ENCODE results near the gene RGP1. TPM values are rescaled to one million over a fixed set of nuclear protein-coding genes. Genes with fewer than 3 reads are reported as not detected.

RGP1 gene
- total RNA-seq: 10 to 100 TPM; 25.7 to 35.0 (median 30.4) TPM
- 17.7 TPM for polyA plus RNA-seq
- long read RNA-seq, donor 1, full-length matches to known transcripts: 6 of 43 reads
- long read RNA-seq, donor 1, partial matches to known transcripts: 4 of 43 reads
- long read RNA-seq, donor 1, other reads (novel, unspliced or antisense): 33 of 43 reads
- long read RNA-seq, donor 2, full-length matches to known transcripts: 2 of 12 reads
- long read RNA-seq, donor 2, partial matches to known transcripts: 1 of 12 reads
- long read RNA-seq, donor 2, other reads (novel, unspliced or antisense): 9 of 12 reads
- long read RNA-seq, donor 3, full-length matches to known transcripts: 6 of 27 reads
- long read RNA-seq, donor 3, partial matches to known transcripts: 11 of 27 reads
- long read RNA-seq, donor 3, other reads (novel, unspliced or antisense): 10 of 27 reads
- long read RNA-seq, donor 4, full-length matches to known transcripts: 5 of 15 reads
- long read RNA-seq, donor 4, partial matches to known transcripts: 4 of 15 reads
- long read RNA-seq, donor 4, other reads (novel, unspliced or antisense): 6 of 15 reads

GRCh38 chr9:35748858-35749514 lies at the start of gene RGP1, which contains the start of gene GBA2:
Gene RGP1, plus strand, starts transcription at chr9:35749287. Its CDS starts 469 bp downstream, at chr9:35749756.
Gene GBA2, minus strand, starts transcription at chr9:35749228. Its CDS starts 524 bp downstream, at chr9:35748704.
- under 1% methylated on average over 69 of the region's 69 CpGs for WGBS
- ATAC-seq (peak; percentile 89 to 92), DNase-seq (peak; percentile 87 to 94 (median 93))
- H3K27me3 ChIP-seq (ENCODE audit: control insufficient read depth, insufficient read depth): no peaks in the 10 kb centered on the region
- peaks cover 13% of the 10 kb centered on the region for H3K4me1 ChIP-seq (ENCODE audit: control insufficient read depth, insufficient read depth, low read length)
- peak within 1 kb of the TSS; percentile 98 for H3K4me3 ChIP-seq (ENCODE audit: low read length)
- H3K27ac ChIP-seq (ENCODE audit: low read length): peak within 1 kb of the TSS; percentile 98
- intact Hi-C loops (cut with DNase I): loop anchor here in 1 of 4 donors (5.0 kb wide), 1 partner anchor 92 kb away; the partner anchor contains the start of genes CCDC107 and RMRP
- no peaks in the 10 kb centered on the region for H3K9me3 ChIP-seq (ENCODE audit: control insufficient read depth, low read length)

GRCh38 chr9:35700031-35700430 lies 49.1 kb upstream of the RGP1 start:
- no peak overlapping the region for H3K4me3 ChIP-seq (ENCODE audit: low read length)
- no peaks in the 10 kb centered on the region for H3K9me3 ChIP-seq (ENCODE audit: control insufficient read depth, low read length)
- no peaks in the 10 kb centered on the region for H3K27me3 ChIP-seq (ENCODE audit: control insufficient read depth, insufficient read depth)
- DNase-seq (no peak), ATAC-seq (no peak)
- no peaks in the 10 kb centered on the region for H3K4me1 ChIP-seq (ENCODE audit: control insufficient read depth, insufficient read depth, low read length)
- intact Hi-C loops (cut with DNase I): no loop called here
- 81% methylated on average over 11 of the region's 11 CpGs for WGBS
- H3K27ac ChIP-seq (ENCODE audit: low read length): no peak overlapping the region

- no peak overlapping the region for H3K27ac ChIP-seq (ENCODE audit: low read length)
- ATAC-seq (peak in 1 of 2 donors; percentile 53), DNase-seq (no peak)
- H3K4me3 ChIP-seq (ENCODE audit: low read length): no peak overlapping the region
- H3K27me3 ChIP-seq (ENCODE audit: control insufficient read depth, insufficient read depth): no peaks in the 10 kb centered on the region
- no peaks in the 10 kb centered on the region for H3K4me1 ChIP-seq (ENCODE audit: control insufficient read depth, insufficient read depth, low read length)
- intact Hi-C loops (cut with DNase I): no loop called here
- no peaks in the 10 kb centered on the region for H3K9me3 ChIP-seq (ENCODE audit: control insufficient read depth, low read length)
Measured at GRCh38 chr9:35700942-35701341, 48.1 kb upstream of the RGP1 start.

DNA sequence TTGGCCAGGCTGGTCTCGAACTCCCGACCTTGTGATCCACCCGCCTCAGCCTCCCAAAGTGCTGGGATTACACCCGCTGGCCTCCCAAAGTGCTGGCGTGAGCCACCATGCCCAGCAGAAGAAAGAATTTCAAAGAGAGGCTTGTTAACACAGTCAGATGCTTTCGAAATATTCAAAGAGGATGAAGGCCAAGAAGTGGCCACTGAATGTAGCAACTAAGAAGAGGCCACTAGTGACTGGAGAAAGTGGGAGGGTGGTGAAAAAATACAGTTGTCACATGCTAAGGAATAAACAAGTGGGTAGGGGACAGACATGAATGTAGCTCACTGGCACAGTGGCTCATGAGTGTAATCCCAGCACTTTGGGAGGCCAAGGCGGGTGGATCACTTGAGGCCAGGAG lies 46.4 kb upstream of the RGP1 start:
- no peak overlapping the region for H3K27ac ChIP-seq (ENCODE audit: low read length)
- 93% methylated on average over 7 of the region's 7 CpGs for WGBS
- no peaks in the 10 kb centered on the region for H3K27me3 ChIP-seq (ENCODE audit: control insufficient read depth, insufficient read depth)
- no peaks in the 10 kb centered on the region for H3K9me3 ChIP-seq (ENCODE audit: control insufficient read depth, low read length)
- H3K4me1 ChIP-seq (ENCODE audit: control insufficient read depth, insufficient read depth, low read length): no peaks in the 10 kb centered on the region
- intact Hi-C loops (cut with DNase I): no loop called here
- ATAC-seq (no peak), DNase-seq (no peak)
- H3K4me3 ChIP-seq (ENCODE audit: low read length): no peak overlapping the region

DNA sequence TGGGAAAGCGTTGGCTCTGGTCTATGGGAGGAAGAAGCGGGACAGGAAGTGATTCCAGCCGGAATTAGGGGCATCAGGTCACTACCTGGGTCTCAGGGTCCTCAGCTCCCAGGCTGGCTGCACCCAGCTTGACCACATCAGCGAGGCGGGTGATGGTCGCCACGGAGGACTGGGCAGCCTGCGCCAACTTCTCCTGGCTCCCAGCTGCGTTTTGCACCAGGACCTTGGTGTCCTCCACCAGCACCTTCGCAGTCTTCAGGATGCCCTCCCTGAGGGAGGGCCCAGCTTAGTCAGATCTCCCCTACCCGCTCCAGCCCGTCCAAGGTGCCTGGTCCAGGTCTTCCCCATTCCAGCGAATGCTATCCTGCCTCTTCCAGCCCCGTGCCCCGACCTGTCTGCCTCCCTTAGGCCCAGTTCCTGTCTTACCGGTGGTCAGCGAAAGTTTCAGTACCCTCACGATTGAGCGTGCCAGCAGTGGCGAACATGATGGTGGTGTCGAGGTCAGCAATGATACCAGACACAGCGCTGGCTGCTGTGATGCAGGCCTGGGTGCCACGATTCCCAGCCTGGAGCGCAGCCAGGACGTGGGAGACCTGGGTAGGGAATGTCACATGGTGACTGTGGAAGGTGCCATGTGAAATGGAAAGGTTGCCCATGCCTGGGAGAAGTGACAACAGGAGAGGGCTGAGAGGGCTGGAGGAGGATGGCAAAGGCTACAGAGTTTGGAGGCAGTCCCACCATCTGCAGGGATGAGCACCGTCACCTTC lies 45.0 kb upstream of the RGP1 start:
- Histone ChIP-seq H3K27me3 (ENCODE audit: control insufficient read depth, insufficient read depth) (no peaks in the 10 kb centered on the region), H3K4me1 (ENCODE audit: control insufficient read depth, insufficient read depth, low read length) (no peaks in the 10 kb centered on the region), H3K4me3 (ENCODE audit: low read length) (no peak overlapping the region), H3K9me3 (ENCODE audit: control insufficient read depth, low read length) (no peaks in the 10 kb centered on the region), H3K27ac (ENCODE audit: low read length) (no peak overlapping the region)
- ATAC-seq (peak; percentile 13 to 37), DNase-seq (peak in 2 of 3 donors; percentile 72 to 84)
- intact Hi-C loops (cut with DNase I): no loop called here
- 88% methylated on average over 26 of the region's 26 CpGs for WGBS

GRCh38 chr9:35705372-35705771 lies 43.7 kb upstream of the RGP1 start:
- H3K9me3 ChIP-seq (ENCODE audit: control insufficient read depth, low read length): no peaks in the 10 kb centered on the region
- ATAC-seq (no peak), DNase-seq (no peak)
- 69% methylated on average over 8 of the region's 8 CpGs for WGBS
- H3K4me3 ChIP-seq (ENCODE audit: low read length): no peak overlapping the region
- intact Hi-C loops (cut with DNase I): no loop called here
- H3K4me1 ChIP-seq (ENCODE audit: control insufficient read depth, insufficient read depth, low read length): no peaks in the 10 kb centered on the region
- no peak overlapping the region for H3K27ac ChIP-seq (ENCODE audit: low read length)
- no peaks in the 10 kb centered on the region for H3K27me3 ChIP-seq (ENCODE audit: control insufficient read depth, insufficient read depth)

DNA sequence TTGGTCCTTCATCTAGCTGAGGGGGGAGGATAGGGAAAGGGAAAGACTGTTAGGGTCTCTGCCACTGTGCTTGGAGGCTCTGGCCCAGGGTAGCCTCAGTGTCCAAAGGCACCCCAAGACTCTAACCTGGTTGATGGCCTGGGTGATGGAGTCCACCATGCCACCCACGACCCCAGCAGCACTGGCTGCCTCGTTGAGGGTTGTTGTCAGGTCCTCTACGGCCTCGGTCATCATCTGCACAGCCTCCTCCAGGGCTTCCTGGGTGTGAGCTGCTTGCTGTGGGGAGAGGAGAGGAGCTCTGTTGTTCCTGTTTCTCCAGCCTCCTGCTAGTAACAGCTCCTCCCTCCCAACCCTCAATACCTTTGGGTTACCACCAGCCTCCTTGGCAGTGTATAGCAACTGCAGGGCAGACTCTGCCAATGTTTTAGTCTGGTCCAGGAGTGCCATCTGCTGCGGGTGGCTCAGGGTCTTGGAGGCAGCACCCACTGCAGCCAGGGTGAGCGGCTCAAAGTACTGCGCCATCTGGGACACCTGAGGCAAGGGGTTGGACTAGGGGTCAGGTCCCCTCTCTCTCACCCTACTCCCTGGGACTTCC lies 43.2 kb upstream of the RGP1 start:
- no peaks in the 10 kb centered on the region for H3K27me3 ChIP-seq (ENCODE audit: control insufficient read depth, insufficient read depth)
- no peaks in the 10 kb centered on the region for H3K4me1 ChIP-seq (ENCODE audit: control insufficient read depth, insufficient read depth, low read length)
- intact Hi-C loops (cut with DNase I): no loop called here
- no peaks in the 10 kb centered on the region for H3K9me3 ChIP-seq (ENCODE audit: control insufficient read depth, low read length)
- no peak for DNase-seq
- H3K4me3 ChIP-seq (ENCODE audit: low read length): no peak overlapping the region
- no peak for ATAC-seq
- whole genome bisulfite sequencing: 92% methylated on average over 7 of the region's 7 CpGs
- no peak overlapping the region for H3K27ac ChIP-seq (ENCODE audit: low read length)

GRCh38 chr9:35706951-35707350 lies 42.1 kb upstream of the RGP1 start:
- H3K27ac ChIP-seq (ENCODE audit: low read length): no peak overlapping the region
- no peak overlapping the region for H3K4me3 ChIP-seq (ENCODE audit: low read length)
- DNase-seq (no peak), ATAC-seq (no peak)
- 85% methylated on average over 10 of the region's 10 CpGs for WGBS
- intact Hi-C loops (cut with DNase I): no loop called here
- H3K4me1 ChIP-seq (ENCODE audit: control insufficient read depth, insufficient read depth, low read length): no peaks in the 10 kb centered on the region
- H3K9me3 ChIP-seq (ENCODE audit: control insufficient read depth, low read length): no peaks in the 10 kb centered on the region
- no peaks in the 10 kb centered on the region for H3K27me3 ChIP-seq (ENCODE audit: control insufficient read depth, insufficient read depth)

- ATAC-seq (no peak), DNase-seq (peak in 1 of 3 donors; percentile 27)
- H3K27me3 ChIP-seq (ENCODE audit: control insufficient read depth, insufficient read depth): no peaks in the 10 kb centered on the region
- no peak overlapping the region for H3K4me3 ChIP-seq (ENCODE audit: low read length)
- WGBS: 95% methylated on average over 4 of the region's 4 CpGs
- H3K27ac ChIP-seq (ENCODE audit: low read length): no peak overlapping the region
- intact Hi-C loops (cut with DNase I): no loop called here
- H3K9me3 ChIP-seq (ENCODE audit: control insufficient read depth, low read length): no peaks in the 10 kb centered on the region
- H3K4me1 ChIP-seq (ENCODE audit: control insufficient read depth, insufficient read depth, low read length): no peaks in the 10 kb centered on the region
Measured at GRCh38 chr9:35708146-35708545, 40.9 kb upstream of the RGP1 start.

DNA sequence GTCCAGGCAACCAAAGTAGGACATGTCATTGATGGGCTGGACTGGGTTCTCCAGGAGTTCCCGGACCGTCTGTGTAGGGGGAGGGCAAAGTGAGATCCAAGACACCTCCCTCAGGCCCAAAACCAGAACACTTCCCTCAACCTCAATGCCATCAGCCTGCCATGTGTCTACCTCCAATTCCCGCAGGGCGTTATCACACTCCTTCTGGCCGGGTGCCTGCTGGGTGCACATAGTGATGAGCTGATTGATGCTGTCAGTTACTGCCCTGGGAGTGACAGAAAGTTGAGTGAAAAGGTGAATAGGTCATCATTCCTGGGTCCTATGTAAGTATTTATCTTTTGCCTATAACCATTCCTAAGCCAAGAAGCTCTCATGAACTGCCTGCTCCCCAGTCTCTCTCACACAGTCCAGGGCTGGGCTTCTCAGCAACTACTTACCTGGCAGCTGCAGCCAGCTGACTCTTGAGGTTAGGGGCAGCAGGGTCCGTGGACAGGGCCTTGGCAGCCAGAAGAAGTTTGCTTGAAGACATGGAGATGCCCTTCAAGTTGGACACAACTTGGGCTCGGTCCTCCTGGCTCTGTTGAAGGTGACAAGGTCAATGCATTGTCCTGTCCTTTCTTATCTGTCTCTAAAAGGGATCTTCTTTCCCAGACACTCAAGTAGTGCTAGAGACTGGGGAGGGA lies 38.1 kb upstream of the RGP1 start:
- peak; percentile 17 to 20 for ATAC-seq

More for the DNA sequence above, 38.1 kb upstream of the RGP1 start:
- peak in 1 of 3 donors; percentile 55 for DNase-seq
- no peak overlapping the region for H3K4me3 ChIP-seq (ENCODE audit: low read length)
- intact Hi-C loops (cut with DNase I): no loop called here
- H3K4me1 ChIP-seq (ENCODE audit: control insufficient read depth, insufficient read depth, low read length): no peaks in the 10 kb centered on the region
- no peaks in the 10 kb centered on the region for H3K27me3 ChIP-seq (ENCODE audit: control insufficient read depth, insufficient read depth)
- peak overlapping the region; percentile 78 for H3K27ac ChIP-seq (ENCODE audit: low read length)
- 52% methylated on average over 7 of the region's 7 CpGs for WGBS
- H3K9me3 ChIP-seq (ENCODE audit: control insufficient read depth, low read length): no peaks in the 10 kb centered on the region
